NCI-H2227 (cell line): ENCODE measurements around the gene CLDN17.

ENCODE experiments used
- DNase-seq: peaks from one replicate; lab custom pipeline; 2025; ENCODE audit not compliant: unreplicated experiment; lab: John Stamatoyannopoulos, UW

CLDN17 gene

DNA sequence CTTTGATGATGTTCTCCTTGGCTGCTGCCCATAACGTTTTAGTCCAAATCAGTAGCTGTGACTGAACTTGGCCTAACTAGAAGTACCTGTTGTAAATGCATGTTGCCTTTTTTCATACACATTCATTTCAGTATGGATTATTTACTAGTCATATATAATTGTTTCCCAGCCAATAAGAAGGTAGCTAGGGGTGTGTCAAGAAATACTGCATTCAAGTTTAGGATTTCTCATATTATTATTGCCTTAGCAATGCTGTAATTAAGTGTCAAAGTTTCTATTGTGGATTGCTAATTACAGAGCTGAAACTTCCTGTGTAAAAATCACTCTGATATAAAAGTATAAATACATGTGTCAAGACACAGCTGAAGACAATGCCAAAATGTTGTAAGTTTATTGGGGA lies at the start of gene CLDN17:
Gene CLDN17, minus strand, starts transcription at position 101 of the 400 bp plus-strand sequence. CDS start 188 bp downstream, outside the sequence.
- no peak for DNase-seq

GRCh38 chr21:30216041-30216723 lies 49.6 kb upstream of the CLDN17 start, which contains the start of gene CLDN8:
Gene CLDN8 (minus strand): TSS chr21:30216097. CDS start chr21:30215925, 172 bp downstream.
- no peak for DNase-seq

DNA sequence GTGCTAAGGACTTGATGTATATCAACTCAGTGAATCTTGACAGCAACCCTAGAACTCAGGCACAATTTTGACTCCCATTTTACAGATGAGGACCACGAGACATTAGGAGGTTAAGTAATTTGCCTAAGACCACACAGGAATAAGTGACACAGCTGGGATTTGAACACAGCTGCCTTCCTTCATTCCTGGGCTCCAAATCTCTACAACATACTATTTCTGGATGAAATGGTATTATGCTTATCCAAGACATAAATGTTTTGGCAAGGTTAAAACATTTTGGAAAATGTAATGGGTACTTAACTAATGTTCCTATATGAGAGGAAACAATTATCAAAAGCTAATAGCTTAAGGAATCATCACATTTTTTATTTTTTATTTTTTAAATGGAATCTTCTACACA lies 44.5 kb upstream of the CLDN17 start:
- DNase-seq, result no peak

DNA sequence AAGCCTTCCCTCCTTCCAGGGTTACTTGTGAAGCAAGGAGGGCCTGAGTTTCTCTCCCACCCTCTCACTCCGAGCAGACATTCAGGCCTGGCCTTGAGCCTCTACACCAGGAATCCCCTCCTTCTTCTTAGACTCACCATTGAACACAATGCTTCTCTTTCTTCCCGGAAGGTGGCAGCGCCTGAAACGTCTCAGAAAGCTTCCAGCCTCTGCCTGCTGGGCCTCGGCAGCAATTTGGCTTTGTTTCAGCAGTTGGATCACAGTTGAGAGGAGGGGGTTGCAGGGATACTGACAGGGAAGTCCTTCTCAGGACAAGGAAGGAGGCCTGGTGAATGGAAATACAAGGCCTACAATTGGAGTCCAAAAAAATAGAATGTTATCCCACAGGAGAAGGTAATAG lies 43.0 kb upstream of the CLDN17 start:
- no peak for DNase-seq

DNA sequence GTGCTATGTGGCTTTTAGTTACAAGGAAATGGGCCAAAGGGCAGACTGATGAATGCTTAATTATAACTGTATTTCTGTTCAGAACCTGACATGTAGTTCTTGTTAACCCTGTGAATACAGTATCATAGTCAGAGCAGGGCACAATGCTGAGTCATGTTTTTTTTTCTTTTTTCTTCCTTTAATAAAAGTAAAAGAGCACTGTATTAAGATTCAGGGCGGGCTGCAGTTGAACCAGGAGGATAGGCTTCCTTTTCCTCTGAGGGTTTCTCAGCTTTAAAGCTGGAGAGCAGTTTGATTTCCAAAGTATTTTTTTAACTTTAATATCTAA lies 40.6 kb upstream of the CLDN17 start:
- no peak for DNase-seq

DNA sequence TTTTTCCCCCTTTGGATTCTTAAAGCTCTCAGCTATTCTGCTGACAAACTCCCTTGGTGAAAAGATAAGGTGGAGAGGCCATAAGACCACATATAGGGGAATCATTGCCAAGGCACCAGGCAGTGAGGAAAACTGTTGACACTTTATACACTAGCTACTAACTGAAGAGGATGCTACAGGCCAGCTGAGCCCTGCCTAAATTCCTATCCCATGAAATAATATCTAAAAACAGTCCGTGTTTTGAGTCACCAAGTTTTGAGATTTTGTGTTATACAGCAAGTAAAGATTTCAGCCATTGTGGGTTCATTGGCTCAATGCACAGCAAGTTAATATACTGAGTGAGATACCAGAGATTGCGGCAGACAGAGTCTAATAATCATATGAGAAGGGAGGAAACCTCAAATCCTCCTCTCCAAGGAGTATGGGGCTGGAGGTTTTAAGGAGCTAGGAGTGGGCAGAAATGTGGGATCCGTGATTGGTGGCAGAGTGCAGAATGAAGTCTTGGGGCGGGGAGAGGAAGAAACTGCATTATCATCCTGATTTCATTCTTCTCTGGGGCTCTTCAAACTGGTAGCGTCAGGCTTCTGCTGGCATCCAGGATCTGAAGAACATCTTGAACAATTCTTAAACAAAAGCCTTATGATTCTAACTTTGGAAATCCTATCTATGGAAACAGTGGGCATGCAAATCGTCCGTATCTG lies 40.1 kb upstream of the CLDN17 start:
- no peak for DNase-seq

DNA sequence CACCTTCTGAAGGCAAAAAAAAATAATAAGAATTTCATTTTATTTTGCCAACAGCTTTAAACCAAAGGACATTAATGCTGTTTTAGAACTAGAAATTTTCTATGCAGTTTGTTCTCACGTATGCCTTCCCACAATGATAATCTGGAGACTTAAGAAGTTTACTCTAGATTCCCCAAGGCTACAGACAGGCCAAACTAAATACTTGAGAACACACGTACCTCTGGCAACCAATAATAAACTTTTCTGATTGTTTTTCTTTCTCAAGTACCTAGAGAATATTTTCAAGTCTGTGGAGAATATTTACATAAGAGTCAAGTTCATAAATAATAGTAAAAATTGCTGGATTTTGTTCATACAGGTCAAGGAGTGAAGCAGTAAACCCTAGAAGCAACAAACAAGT lies 33.4 kb upstream of the CLDN17 start:
- no peak for DNase-seq

DNA sequence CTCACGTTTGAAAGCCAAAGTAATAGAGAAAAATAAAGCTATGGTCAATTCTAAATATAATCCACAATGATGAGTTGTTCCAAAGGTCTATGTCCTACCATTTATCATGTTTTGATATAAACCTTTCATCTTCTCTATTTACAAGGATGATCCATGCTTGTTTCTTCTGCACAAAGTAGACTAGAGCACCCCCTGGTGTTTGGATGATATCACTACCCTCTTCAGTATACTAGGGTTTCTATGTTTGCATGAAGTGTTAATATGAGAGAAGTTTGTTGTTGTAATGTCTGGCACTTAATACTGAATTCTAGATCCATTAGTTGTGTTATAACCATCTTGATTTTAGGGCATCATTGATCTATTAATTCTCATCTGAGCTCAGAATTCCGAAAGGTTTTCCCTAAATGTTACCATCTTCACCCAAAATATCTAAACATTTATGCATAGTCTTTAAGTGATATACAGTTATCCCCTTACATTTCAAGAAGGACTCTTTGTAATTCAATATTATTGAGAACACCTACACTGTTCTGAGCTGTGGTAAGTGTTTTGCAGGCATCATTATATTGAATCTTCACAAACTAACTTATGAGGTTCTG lies 28.2 kb upstream of the CLDN17 start:
- DNase-seq, result no peak

GRCh38 chr21:30193201-30193600 lies 26.6 kb upstream of the CLDN17 start:
- no peak for DNase-seq

DNA sequence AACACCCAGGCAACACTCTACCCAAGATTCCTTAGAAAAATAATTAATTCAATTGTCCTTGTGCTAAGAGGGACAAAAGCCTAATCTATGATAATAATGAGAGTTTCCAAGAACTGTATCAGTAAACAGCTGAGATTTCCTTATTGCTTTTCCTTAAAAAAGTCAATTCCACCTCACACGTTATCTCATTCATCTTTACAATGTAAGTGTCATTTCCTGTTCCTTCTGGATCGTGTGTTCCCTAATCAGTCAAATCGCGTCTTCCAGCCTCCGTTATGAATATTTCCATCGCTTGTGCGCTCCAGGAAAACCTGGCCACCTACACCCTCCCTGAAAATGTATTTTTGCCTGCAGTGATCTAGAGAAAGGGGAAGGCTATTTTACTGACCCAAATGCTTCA lies 23.9 kb upstream of the CLDN17 start:
- no peak for DNase-seq

DNA sequence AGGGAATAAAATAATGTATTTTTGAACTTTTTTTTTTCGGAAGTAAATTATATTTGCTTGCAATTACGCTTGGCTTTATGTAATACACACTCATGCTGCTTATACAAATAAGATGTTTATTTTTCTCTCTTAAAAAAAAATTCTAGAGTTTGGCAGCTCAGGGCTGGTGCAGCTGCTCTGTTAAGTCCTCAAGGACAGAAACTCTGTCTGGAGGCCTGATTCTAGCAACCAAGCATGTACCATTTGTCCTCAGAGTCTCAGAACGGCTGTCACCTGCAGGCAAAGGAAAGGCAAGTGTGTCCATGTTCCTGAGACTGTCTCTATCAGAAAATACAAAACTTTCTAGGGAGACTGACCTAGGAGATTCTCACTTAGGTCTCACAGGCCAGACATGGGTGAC lies 23.2 kb upstream of the CLDN17 start:
- no peak for DNase-seq

- DNase-seq, result no peak
Measured at GRCh38 chr21:30186242-30186641, 19.6 kb upstream of the CLDN17 start.

DNA sequence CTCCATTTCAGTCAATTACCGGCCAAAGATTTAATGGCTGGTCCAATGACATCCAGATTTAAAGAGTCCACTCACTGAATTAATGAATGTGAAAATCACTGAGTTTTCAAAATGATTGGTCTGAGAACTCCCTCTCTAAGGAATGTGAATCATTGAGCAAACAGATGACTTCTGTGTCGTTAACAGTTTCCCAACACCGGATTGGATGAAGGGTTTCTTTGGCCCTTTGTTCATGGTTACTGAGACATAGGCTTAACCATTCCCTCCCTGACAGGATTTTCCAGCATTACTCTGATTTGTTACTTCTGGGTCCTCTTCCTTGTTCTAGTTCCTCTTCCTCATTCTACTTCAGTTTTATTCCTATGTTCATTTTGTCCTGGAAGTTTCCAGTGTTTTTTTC lies 1.5 kb upstream of the CLDN17 start:
- DNase-seq, result no peak

- DNase-seq, result no peak
Measured at GRCh38 chr21:30166171-30166570, 434 bp downstream of the CLDN17 start.

DNA sequence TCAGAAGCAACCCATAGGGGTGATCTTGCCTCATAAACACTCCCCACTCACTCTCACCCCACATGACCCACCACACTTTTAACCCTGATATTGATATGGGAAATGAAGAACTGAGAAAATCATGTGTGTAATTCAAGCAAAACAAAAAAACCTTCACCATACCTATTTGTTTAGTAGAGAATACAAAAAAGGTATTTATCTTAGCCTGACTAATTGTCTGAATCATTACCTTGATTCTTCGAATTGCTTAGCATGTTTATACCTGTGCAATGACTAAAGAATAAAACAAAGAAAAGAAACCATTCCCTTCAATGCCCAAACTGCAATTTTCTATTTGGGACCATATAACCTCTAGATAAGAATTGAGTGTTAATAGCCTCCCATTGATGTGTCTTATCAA lies 1.8 kb downstream of the CLDN17 start:
- no peak for DNase-seq

DNA sequence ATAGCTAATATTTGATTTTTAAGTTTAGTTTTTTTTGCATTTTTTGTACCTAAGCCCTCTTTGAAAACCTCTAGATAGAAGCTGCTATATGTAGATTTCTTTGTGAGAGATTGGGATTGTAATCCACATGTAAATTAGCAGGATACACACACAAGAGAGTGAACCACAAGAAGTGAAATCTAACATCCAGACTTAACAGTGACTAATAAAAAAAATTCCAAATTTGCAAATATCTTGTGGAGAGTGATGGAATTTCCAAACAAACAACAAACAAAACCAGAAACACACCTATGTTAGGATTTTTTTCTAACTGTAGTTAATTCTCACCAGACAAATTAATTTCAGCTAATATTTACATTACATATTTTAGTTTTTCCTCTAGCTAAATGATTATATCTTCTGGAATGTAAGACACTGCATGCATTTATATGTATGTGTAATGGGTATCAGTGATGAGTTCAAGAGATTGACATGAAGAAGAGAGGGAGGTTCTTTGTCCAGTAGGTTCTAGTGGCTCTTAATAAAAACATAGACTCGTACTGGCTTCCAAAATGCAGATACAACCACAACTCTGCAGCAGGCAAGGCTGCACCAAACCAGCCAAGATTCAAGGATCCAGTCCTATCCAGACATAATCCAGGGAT lies 12.8 kb downstream of the CLDN17 start:
- DNase-seq, result no peak

- DNase-seq, result no peak
Measured at GRCh38 chr21:30152792-30153191, 13.8 kb downstream of the CLDN17 start.

- no peak for DNase-seq
Measured at GRCh38 chr21:30148906-30149305, 17.7 kb downstream of the CLDN17 start.

GRCh38 chr21:30146558-30147282 lies 19.9 kb downstream of the CLDN17 start:
- no peak for DNase-seq

- DNase-seq, result no peak
Measured at GRCh38 chr21:30138483-30138882, 28.1 kb downstream of the CLDN17 start.

GRCh38 chr21:30129246-30129645 lies 37.4 kb downstream of the CLDN17 start:
- no peak for DNase-seq
